Fibroblast of the aortic adventitia (primary cell): ENCODE measurements around the gene HFM1. TPM values are rescaled to one million over a fixed set of nuclear protein-coding genes. Genes with fewer than 3 reads are reported as not detected.

Source experiments
- DNase-seq: peaks from one replicate; pipeline ENCODE4 v3.0.0-alpha.2; 2010; ENCODE audit warnings: low read depth
- H3K4me3 ChIP-seq: 2 replicates; pipeline ENCODE4 v1.5.1; 2011; ENCODE audit warnings: low read depth, mild to moderate bottlenecking, control low read depth, low read length, moderate library complexity
- total RNA-seq: library from RNA; depleted of rRNA; stranded (reverse); fragments of >200 nt; gene quantifications from 2 replicates; pipeline ENCODE4 v1.2.3, GENCODE V29; 2012; ENCODE audit warnings: low replicate concordance
- TF ChIP-seq, protein P1 (sequence below): IDR thresholded peaks from 2 replicates; pipeline ENCODE4 v1.5.1; 2011; ENCODE audit warnings: mild to moderate bottlenecking, low read length, control low read depth, inconsistent platforms; ENCODE audit not compliant: insufficient read depth

Gene HFM1
- total RNA-seq, 1 donor = 2.0 TPM

DNA sequence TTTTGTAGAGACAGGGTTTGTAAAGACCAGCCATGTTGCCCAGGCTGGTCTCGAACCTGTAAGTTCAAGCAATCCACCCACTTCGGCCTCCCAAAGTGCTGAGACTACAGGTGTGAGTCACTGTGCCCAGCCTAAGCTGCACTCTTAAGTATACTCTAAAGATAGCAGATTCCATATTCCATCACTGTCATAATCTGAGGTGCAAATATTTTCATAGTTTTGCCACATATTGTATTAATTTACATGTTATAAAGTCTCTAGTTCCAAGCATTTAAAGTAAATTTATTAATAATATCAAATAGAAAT, 121.3 kb downstream of the HFM1 start:
- DNase-seq = peak; percentile 2
- H3K4me3 ChIP-seq = no peak overlapping the region
- TF ChIP-seq, protein P1, sequence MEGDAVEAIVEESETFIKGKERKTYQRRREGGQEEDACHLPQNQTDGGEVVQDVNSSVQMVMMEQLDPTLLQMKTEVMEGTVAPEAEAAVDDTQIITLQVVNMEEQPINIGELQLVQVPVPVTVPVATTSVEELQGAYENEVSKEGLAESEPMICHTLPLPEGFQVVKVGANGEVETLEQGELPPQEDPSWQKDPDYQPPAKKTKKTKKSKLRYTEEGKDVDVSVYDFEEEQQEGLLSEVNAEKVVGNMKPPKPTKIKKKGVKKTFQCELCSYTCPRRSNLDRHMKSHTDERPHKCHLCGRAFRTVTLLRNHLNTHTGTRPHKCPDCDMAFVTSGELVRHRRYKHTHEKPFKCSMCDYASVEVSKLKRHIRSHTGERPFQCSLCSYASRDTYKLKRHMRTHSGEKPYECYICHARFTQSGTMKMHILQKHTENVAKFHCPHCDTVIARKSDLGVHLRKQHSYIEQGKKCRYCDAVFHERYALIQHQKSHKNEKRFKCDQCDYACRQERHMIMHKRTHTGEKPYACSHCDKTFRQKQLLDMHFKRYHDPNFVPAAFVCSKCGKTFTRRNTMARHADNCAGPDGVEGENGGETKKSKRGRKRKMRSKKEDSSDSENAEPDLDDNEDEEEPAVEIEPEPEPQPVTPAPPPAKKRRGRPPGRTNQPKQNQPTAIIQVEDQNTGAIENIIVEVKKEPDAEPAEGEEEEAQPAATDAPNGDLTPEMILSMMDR = no peak

DNA sequence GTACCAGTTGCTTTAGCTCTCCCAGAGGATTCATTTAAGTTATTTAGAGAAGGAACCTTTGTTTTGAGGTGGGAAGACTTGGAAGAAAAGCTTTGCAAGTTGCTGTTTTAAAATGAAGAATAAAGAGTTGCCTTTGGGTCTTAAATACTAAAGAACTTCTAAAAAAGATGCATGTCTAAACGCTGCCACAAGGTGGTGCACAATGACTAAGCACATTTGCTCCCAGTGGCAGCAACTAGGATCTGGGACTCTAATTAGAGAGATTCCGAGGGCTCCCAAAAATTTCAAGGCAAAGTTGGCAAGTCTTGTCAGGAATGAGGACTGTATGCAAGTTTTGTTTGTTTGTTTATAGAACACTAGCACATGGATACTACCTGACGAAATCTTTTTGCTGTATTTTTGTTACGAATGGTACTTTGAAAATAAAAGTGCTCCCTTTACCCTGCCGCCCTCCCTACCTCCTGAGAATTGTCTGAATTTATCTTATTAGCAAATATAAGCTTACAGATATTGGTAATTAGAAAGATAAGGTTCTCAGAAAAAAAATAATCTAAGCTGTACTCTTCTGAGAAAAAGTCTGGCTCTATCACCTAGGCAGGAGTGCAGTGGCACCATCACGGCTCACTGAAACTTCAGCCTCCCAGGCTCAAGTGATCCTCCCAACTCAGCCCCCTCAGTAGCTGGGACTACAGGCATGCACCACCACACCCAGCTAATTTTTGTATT, 121.8 kb downstream of the HFM1 start:
- TF ChIP-seq, protein P1 = peak; percentile 78
- DNase-seq = peak; percentile 90
- H3K4me3 ChIP-seq = no peak overlapping the region

DNA sequence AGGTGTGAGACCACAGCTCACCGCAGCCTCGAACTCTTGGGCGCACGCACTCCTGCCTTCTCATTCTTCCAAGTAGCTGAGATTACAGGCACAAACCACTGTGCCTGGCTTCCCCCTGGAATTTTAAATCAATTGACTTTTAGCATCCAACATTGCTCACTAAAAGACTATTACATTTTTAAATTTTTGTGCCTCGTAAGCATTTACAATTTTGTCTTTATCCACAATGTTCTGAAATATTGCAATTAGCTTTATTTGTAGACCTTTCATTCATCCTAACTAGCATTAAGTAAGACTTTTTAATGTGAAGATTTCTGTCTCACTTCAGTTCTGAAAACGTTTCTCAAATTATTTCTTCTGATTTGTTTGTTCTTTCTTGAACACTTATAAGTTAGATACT, 122.9 kb downstream of the HFM1 start:
- H3K4me3 ChIP-seq = no peak overlapping the region
- TF ChIP-seq, protein P1 = no peak
- no peak for DNase-seq

DNA sequence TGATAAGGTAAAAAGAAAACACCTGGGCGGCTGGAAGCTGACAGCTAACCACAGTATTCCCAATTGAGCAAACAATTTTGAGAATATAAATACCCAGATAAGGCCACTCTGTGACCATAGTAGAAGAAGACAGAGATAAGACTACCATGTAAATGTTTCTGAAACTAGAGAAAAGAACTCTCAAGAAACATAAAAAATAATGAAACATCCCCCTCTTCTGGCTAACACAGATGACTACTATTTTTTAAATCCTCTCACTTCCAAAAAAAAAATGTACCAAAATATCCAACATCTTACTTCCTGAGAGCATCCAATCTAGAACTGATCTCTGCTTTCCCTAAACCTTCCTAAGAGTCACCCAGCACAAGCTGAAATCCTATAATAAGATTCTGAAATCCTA, 125.9 kb downstream of the HFM1 start:
- TF ChIP-seq, protein P1 = peak; percentile 19
- peak; percentile 49 for DNase-seq
- H3K4me3 ChIP-seq = no peak overlapping the region

DNA sequence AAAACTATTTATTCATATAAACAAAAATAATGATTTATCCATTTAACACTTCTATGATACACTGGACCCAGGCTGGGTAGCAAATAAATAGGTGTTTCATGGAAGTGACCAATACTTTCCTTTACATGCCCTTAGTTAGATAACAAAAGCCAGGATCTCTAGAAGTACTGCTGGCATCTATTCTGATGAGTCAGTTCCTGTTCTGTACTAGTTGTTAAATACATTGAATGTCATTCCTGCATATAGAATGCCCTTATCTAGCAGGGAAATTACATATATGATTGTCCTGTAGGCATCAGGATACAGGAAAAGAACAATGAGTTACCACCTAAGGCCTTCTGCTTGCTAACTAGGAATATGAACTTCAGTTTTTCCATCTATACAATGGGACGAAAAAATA, 130.8 kb downstream of the HFM1 start:
- peak; percentile 14 for DNase-seq
- no peak overlapping the region for H3K4me3 ChIP-seq
- TF ChIP-seq, protein P1 = no peak

DNA sequence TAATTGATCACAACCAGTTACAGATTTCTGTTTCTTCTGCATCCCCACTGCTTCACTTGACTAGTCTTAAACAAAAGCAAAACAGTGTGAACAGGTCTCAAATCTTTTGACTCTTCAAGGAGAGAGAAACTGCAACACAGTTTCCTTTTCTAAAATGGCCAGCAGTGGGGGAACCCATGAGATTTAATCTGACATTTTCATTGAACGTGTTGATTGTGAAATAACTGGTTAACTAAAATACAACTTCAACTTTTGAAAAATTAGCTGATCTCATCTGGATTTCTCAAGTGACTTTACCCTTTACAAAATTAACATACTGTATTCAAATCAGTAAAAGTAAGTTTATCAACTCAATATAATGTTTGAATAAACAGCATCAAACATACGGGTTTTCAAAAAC, 143.0 kb downstream of the HFM1 start:
- H3K4me3 ChIP-seq = no peak overlapping the region
- no peak for DNase-seq
- TF ChIP-seq, protein P1 = no peak

DNA sequence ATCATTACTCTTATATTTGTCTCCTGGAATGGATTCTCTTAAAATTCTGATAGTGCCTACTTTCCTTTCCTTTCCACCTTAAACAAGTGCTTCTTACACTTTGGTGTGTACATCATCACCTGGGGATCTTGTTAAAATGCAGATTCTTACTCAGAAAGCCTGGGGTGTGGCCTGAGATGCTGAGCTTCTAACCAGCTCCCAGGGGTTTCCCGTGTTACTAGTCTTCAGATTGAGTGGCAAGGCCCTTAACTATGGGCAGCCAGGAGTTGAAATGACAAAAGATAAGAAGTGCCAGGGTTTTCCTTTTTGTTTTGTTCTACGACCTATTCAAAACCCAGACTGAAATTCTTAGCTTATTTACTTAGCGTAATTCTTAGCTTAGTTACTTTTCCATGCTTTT, 159.2 kb downstream of the HFM1 start:
- TF ChIP-seq, protein P1 = no peak
- H3K4me3 ChIP-seq = no peak overlapping the region
- no peak for DNase-seq
